ENCODE measurements around the gene LENG9. TPM values are rescaled to one million over a fixed set of nuclear protein-coding genes. Genes with fewer than 3 reads are reported as not detected.
A peak's percentile ranks its signal among the peaks of the same experiment; 100 is the strongest.

Gene LENG9
- total RNA-seq, 1 experiment from 2014 or later, result 5.1 TPM

DNA sequence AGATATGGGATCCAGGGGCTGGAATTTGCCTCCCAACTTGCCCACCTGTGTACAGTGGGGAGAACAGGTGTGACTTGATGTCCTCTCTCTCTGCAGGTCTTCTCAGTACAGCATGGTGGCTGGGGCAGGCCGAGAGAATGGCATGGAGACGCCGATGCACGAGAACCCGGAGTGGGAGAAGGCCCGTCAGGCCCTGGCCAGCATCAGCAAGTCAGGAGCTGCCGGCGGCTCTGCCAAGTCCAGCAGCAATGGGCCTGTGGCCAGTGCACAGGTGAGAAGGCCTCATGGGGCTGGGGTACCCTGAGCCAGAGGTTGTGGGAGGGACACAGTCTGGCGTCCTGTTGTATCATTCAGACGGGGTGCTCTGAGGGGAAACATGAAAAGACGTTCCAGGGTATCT, 11.6 kb downstream of the LENG9 start:
- Histone ChIP-seq H3K4me3 (ENCODE audit: low read depth in 2 of 2, low read length in 2 of 2) (no peak overlapping the region), H3K27me3 (ENCODE audit: control insufficient read depth, insufficient read depth, low read length) (no peaks in the 10 kb centered on the region), H3K9me3 (ENCODE audit: control insufficient read depth, insufficient read depth, low read depth, low read length) (no peaks in the 10 kb centered on the region), H3K4me1 (ENCODE audit: control insufficient read depth, insufficient read depth, low read length) (peaks cover 16% of the 10 kb centered on the region), H3K27ac (ENCODE audit: low read length) (no peak overlapping the region; the same call in 1 of the 2 replicates), H3K36me3 (ENCODE audit: control insufficient read depth, insufficient read depth, low read length) (peaks cover 35% of the 10 kb centered on the region)
- intact Hi-C loops (cut with micrococcal nuclease; ENCODE audit: unreplicated experiment), result no loop called here
- POLR2A ChIA-PET, result no interaction called here
- CTCF ChIA-PET, result no interaction called here
- DNase-seq (ENCODE audit: low read depth, low spot score) (no peak), ATAC-seq (no peak)
- TF ChIP-seq, protein P1, sequence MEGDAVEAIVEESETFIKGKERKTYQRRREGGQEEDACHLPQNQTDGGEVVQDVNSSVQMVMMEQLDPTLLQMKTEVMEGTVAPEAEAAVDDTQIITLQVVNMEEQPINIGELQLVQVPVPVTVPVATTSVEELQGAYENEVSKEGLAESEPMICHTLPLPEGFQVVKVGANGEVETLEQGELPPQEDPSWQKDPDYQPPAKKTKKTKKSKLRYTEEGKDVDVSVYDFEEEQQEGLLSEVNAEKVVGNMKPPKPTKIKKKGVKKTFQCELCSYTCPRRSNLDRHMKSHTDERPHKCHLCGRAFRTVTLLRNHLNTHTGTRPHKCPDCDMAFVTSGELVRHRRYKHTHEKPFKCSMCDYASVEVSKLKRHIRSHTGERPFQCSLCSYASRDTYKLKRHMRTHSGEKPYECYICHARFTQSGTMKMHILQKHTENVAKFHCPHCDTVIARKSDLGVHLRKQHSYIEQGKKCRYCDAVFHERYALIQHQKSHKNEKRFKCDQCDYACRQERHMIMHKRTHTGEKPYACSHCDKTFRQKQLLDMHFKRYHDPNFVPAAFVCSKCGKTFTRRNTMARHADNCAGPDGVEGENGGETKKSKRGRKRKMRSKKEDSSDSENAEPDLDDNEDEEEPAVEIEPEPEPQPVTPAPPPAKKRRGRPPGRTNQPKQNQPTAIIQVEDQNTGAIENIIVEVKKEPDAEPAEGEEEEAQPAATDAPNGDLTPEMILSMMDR (IDR thresholded peaks at IDR 0.05), result no peak
- TF ChIP-seq POLR2AphosphoS5 (IDR thresholded peaks at IDR 0.05; ENCODE audit: low read depth, low read length) (no peak), SIN3A (IDR thresholded peaks at IDR 0.05; ENCODE audit: borderline replicate concordance, insufficient read depth, low read depth, low read length) (no peak), TCF7L2 (IDR thresholded peaks at IDR 0.05; ENCODE audit: low read depth, low read length) (no peak)
- TF ChIP-seq, protein P2, sequence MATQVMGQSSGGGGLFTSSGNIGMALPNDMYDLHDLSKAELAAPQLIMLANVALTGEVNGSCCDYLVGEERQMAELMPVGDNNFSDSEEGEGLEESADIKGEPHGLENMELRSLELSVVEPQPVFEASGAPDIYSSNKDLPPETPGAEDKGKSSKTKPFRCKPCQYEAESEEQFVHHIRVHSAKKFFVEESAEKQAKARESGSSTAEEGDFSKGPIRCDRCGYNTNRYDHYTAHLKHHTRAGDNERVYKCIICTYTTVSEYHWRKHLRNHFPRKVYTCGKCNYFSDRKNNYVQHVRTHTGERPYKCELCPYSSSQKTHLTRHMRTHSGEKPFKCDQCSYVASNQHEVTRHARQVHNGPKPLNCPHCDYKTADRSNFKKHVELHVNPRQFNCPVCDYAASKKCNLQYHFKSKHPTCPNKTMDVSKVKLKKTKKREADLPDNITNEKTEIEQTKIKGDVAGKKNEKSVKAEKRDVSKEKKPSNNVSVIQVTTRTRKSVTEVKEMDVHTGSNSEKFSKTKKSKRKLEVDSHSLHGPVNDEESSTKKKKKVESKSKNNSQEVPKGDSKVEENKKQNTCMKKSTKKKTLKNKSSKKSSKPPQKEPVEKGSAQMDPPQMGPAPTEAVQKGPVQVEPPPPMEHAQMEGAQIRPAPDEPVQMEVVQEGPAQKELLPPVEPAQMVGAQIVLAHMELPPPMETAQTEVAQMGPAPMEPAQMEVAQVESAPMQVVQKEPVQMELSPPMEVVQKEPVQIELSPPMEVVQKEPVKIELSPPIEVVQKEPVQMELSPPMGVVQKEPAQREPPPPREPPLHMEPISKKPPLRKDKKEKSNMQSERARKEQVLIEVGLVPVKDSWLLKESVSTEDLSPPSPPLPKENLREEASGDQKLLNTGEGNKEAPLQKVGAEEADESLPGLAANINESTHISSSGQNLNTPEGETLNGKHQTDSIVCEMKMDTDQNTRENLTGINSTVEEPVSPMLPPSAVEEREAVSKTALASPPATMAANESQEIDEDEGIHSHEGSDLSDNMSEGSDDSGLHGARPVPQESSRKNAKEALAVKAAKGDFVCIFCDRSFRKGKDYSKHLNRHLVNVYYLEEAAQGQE (IDR thresholded peaks at IDR 0.05; ENCODE audit: insufficient read depth in 1 of 2, low read depth in 2 of 2, low read length in 1 of 2), result no peak
- BruUV-seq (replicated peaks), result no TSS peak
- in situ Hi-C loops (cut with HindIII; ENCODE audit: low pct_unique_long_range_greater_than_20kb, low sequenced_read_pairs), result no loop called here

DNA sequence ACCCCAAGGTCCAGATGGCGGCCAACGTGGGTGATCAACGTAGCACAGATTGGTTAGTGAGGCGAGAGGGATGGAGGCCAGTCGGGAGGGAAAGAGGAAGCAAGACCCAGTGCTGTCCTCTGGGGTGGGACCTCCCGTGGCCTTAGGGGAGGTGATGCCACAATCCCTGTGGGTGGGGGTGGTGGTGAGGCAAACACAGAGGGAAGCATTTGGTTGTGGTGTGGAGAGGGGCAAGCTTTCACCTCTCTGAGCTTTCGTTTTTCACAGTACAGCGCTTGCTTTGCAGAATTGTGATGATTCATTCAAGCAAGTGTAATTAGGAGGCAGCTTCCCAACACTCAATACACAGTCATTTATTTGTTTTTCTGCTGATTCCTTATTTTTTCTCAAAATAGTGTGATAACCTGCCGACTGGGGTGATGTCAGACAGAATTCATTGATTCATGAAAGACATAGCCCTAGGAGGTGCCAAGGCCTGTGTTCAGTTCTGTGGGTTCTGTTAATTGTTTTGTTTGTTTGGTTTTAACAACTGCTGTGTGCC, 12.2 kb downstream of the LENG9 start:
- Histone ChIP-seq H3K4me3 (ENCODE audit: low read depth in 2 of 2, low read length in 2 of 2) (peak overlapping the region; percentile 85 to 97; a peak in 3 of 4 replicates), H3K27ac (ENCODE audit: low read length) (peak overlapping the region; percentile 96), H3K9me3 (ENCODE audit: control insufficient read depth, insufficient read depth, low read depth, low read length) (no peaks in the 10 kb centered on the region), H3K4me1 (ENCODE audit: control insufficient read depth, insufficient read depth, low read length) (peaks cover 20% of the 10 kb centered on the region), H3K36me3 (ENCODE audit: control insufficient read depth, insufficient read depth, low read length) (peaks cover 32% of the 10 kb centered on the region), H3K27me3 (ENCODE audit: control insufficient read depth, insufficient read depth, low read length) (no peaks in the 10 kb centered on the region)
- no peak for DNase-seq (ENCODE audit: low read depth, low spot score)
- POLR2A ChIA-PET, result interaction anchor here (2.1 kb wide), 1 partner anchor 11 kb away, joined by 11 read pairs; no protein-coding TSS in a partner anchor
- BruUV-seq (replicated peaks), result no TSS peak
- CTCF ChIA-PET, result interaction anchor here (0.5 kb wide), 1 partner anchor 13 kb away, joined by 3 read pairs; no protein-coding TSS in a partner anchor
- intact Hi-C loops (cut with micrococcal nuclease; ENCODE audit: unreplicated experiment) (no loop called here), in situ Hi-C loops (cut with HindIII; ENCODE audit: low pct_unique_long_range_greater_than_20kb, low sequenced_read_pairs) (no loop called here)
- TF ChIP-seq POLR2AphosphoS5 (IDR thresholded peaks at IDR 0.05; ENCODE audit: low read depth, low read length), result no peak
- TF ChIP-seq, protein P2 (IDR thresholded peaks at IDR 0.05; ENCODE audit: insufficient read depth in 1 of 2, low read depth in 2 of 2, low read length in 1 of 2), result no peak
- TF ChIP-seq SIN3A (IDR thresholded peaks at IDR 0.05; ENCODE audit: borderline replicate concordance, insufficient read depth, low read depth, low read length), result no peak
- TF ChIP-seq, protein P1 (IDR thresholded peaks at IDR 0.05), result no peak
- no peak for TF ChIP-seq TCF7L2 (IDR thresholded peaks at IDR 0.05; ENCODE audit: low read depth, low read length)
- ATAC-seq, result no peak

All from Panc1 (cell line).